ENCODE data around the gene DGCR6L. TPM values are rescaled to one million over a fixed set of nuclear protein-coding genes. Genes with fewer than 3 reads are reported as not detected.
"Not testable (repeated sequence)": the region's sequence is repeated elsewhere in the genome, so short reads cannot be mapped to it uniquely, and the experiment has no call there.

DGCR6L gene
- total RNA-seq, 1 donor from 2014 or later = 29.0 TPM

DNA sequence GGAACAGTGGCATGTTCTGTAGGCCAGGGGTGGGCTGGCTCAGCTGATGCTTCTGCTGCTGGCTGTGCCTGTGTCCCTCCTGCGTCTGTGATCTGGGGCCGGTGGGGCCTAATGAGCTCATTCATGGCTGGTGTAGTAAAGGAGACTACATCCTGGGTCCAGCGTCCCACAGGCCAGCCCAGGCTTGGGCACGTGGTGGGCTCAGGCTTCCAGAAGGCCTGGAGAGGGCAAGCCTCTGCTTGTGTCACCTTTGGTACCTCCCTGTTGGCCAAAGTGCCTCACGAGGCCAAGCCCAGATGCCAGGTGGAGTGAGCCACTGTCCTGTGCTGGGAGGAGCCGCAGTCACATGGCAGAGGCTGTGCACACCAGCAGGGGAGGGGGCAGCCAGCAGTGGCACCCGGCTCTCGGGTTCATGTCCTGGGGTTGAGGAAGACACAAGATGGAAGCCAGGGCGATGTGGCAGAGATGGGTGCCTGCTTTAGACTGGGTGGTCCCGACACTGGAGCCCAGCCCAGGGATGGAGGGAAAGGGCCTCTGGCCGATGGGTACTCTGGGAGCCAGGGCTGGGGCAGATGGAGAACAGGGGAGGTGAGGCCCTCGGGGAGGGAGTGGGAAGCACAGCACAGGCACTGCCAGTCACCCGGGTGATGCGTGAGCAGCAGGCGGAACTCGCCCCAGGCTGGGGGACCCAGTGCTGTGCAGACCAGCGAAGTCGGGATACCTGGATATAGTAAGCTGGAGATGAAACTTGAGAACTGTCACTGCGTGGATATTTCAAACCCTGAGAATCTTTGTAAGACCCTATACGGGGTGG lies 8.4 kb downstream of the DGCR6L start:
- H3K4me1 Mint-ChIP-seq (ENCODE audit: low read depth); H3K9me3 Mint-ChIP-seq; H3K36me3 Mint-ChIP-seq (ENCODE audit: low read depth); intact Hi-C loops (cut with micrococcal nuclease); H3K27ac Mint-ChIP-seq; DNase-seq (ENCODE audit: low spot score); H3K4me3 Mint-ChIP-seq (ENCODE audit: low read depth); H3K27me3 Mint-ChIP-seq (ENCODE audit: low read depth): not testable (repeated sequence)

DNA sequence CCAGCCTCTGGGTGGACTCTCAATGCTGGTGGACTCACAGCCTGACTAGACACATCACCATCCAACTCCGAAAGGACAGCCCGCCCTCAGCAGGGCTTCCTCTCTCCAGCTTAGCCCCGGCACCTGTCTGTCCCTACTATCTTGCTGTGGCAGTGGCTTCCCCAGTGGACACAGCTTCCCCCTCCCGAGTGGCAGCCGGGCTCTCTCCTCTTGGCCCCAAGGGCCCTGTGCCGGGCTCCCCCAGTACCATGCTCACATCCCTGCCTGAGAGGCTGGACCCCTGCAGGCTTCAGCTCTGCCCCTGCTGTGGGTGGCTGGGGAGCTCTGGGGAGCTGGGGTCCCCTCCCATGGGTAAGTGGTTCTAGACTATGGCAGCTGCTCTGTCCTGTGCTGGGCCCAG lies 9.1 kb downstream of the DGCR6L start:
- H3K4me1 Mint-ChIP-seq (ENCODE audit: low read depth); H3K27me3 Mint-ChIP-seq (ENCODE audit: low read depth); H3K9me3 Mint-ChIP-seq; H3K27ac Mint-ChIP-seq; DNase-seq (ENCODE audit: low spot score); intact Hi-C loops (cut with micrococcal nuclease); H3K36me3 Mint-ChIP-seq (ENCODE audit: low read depth); H3K4me3 Mint-ChIP-seq (ENCODE audit: low read depth): not testable (repeated sequence)

DNA sequence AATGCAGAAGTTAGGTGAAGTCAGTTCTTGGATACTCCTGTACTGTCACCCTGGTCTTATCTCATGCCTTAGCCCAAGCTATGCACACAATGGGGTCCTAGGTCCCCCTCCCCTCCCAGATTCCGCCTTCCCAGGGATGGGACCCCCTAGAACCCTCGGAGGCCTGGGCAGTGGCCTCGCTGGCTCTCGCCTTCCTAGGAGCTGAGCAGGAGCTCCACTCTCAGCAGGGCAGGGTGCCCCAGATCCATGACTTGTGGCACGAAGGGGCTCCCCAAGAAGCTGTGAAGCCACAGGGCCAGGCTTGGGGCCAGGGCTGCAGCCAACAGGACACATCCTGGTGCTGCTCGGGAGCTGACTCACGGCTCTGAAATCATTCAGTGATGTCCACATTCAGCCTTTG lies 9.7 kb downstream of the DGCR6L start:
- H3K4me3 Mint-ChIP-seq (ENCODE audit: low read depth); H3K27ac Mint-ChIP-seq; intact Hi-C loops (cut with micrococcal nuclease); H3K27me3 Mint-ChIP-seq (ENCODE audit: low read depth); DNase-seq (ENCODE audit: low spot score); H3K9me3 Mint-ChIP-seq; H3K36me3 Mint-ChIP-seq (ENCODE audit: low read depth); H3K4me1 Mint-ChIP-seq (ENCODE audit: low read depth): not testable (repeated sequence)

DNA sequence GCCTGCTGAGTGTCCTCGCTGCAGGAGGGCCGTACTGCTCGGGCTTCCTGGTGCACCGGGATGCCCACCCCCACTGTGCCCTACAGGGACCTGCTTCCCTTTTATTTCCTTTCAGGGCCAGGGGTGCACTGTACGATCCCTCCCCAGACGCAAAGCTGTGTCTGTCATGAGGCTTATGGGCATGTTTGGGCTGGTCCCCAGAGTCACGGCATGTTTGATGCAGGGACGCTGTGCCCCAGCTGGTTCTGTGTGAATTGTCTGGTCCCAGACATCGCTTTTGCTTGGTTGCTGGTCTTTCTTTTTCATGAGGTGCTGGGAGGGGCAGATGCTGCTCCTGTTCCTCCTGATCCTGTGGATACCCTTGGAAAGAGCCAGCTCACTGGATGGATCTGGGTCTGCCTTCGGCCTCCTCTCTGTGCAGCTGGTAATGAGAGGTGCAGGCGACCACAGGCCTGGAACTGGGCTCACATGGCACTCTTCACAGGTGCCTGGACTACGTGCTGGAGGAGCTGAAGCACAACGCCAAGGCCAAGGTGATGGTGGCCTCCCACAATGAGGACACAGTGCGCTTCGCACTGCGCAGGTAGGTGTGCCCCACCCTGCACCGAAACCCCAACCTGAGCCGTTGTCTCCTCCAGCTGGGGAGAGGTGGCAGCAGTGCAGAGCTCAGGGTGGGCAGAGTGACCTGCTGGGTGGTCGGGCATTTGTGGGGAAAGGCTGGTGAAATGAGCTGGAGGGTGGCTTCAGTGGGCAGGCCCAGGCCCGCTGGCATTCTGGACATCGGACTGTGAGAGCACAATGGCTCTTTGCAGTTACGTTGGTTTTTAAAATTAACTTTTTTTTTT lies 10.8 kb downstream of the DGCR6L start:
- H3K4me3 Mint-ChIP-seq (ENCODE audit: low read depth); H3K27ac Mint-ChIP-seq; intact Hi-C loops (cut with micrococcal nuclease); DNase-seq (ENCODE audit: low spot score); H3K27me3 Mint-ChIP-seq (ENCODE audit: low read depth); H3K36me3 Mint-ChIP-seq (ENCODE audit: low read depth); H3K9me3 Mint-ChIP-seq; H3K4me1 Mint-ChIP-seq (ENCODE audit: low read depth): not testable (repeated sequence)

DNA sequence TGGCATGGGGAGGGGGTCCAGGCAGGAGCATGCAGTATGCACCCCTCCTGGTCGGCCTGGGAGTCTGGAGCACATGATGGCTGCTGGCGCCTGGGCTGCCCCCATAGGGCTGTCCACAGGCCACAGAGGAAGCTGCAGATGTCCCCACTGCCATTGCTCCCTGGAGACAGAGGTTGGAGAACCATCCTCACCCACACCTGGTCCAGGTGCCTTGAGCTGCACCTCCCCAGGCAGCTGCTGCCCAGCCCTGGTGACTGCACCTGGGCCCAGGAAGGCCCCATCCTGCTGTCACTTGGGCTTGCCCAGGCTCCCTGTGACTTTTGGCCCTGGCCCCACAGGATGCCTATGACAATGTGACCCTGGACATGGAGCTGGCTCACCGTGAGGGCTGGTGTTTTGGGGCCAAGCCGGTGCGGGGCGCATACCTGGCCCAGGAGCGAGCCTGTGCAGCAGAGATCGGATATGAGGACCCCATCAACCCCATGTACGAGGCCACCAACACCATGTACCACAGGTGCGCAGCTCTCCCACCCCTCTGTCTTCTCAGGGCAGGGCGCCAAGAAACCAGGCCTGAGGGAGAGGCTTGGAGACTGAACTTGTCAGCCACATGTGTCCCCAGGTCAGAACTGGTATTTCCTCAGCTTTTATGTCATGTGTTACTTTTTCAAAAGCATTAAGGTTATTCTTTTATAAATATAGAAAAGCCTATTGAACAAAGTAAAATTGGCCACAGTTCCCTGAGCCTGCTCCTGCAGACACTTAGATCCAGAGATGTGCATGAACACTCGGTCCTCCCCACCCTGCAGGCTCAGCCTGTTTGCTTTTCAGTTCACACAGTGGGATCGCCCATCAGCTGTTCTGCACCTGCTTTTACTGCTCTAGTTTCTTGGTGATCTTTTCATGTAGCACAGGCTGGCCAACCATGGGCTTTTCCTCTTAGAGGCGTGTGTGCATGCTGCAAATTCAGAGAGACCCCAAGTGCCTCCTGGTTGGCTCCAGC lies 12.1 kb downstream of the DGCR6L start:
- H3K9me3 Mint-ChIP-seq; DNase-seq (ENCODE audit: low spot score); H3K4me1 Mint-ChIP-seq (ENCODE audit: low read depth); H3K36me3 Mint-ChIP-seq (ENCODE audit: low read depth); H3K27me3 Mint-ChIP-seq (ENCODE audit: low read depth); intact Hi-C loops (cut with micrococcal nuclease); H3K27ac Mint-ChIP-seq; H3K4me3 Mint-ChIP-seq (ENCODE audit: low read depth): not testable (repeated sequence)

DNA sequence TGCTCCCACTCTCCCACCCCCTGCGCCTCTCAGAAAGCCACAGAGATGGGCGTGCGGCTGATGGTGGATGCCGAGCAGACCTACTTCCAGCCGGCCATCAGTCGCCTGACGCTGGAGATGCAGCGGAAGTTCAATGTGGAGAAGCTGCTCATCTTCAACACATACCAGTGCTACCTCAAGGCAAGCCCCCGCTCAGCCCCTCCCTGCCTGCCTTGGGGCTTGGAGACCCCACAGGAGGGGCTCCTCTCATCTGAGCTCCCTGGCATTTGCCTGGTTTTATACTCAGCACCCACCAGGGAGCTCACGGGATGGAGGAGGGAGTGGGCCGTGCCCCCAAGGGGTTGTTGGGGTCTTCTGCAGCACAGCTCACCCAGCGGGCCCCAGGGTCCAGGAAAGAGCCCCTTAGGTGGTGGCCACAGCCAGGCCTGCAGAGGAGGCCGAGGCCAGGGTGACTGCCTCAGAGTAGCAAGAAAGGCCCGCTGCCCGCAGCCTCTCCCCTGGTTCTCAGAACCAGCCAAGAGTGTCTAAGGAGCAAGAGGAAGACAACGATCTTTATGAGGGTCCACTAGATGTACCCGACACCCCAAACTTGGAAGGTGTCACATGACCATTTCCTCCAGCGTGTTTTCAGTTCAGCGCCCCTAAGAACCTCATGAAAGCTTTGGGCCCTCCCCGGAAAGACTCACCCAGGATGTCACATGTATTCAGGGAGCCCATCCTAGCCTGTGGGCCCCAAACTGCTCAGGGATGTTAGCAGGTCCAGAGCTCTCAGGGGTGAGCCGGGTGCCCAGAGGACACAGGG lies 13.0 kb downstream of the DGCR6L start:
- H3K36me3 Mint-ChIP-seq (ENCODE audit: low read depth); H3K4me1 Mint-ChIP-seq (ENCODE audit: low read depth); DNase-seq (ENCODE audit: low spot score); H3K27ac Mint-ChIP-seq; intact Hi-C loops (cut with micrococcal nuclease); H3K4me3 Mint-ChIP-seq (ENCODE audit: low read depth); H3K27me3 Mint-ChIP-seq (ENCODE audit: low read depth); H3K9me3 Mint-ChIP-seq: not testable (repeated sequence)

DNA sequence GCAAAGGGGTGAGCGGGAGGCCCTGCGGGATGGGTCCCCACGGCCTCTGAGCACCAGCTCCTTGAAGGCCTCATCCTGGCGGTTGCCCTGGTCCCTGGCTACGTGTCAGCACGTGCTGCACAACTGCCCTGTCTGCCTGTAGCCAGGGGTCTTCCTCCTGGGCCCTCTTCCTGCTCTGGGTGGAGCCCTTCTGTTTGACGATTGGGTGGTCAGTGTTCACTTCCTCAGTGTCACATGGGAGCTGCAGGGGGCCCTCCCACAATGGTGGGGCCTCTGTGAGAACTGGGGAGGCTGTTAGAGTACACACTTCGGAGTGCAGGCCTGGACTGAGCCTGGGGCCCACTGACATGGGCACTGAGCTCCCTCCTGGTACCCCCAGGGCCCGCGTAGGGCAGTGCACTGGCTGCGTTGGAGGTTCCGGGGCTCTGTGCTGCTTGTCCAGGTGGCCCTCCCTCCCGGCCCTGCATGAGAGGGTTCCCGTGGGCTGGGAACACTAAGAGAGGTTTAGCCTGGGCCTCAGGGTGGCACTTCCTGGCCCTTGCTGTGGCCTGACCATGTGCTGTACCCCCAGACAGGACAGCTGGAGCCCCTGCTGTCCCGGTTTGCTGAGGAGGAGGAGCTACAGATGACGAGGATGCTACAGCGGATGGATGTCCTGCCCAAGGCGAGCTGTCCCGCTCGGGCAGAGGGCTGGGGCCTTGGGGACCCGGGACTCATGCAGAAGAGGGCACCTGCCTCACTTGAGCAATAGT lies 13.8 kb downstream of the DGCR6L start:
- no peak overlapping the region for H3K27ac Mint-ChIP-seq
- H3K4me1 Mint-ChIP-seq (ENCODE audit: low read depth) = peaks cover 2% of the 10 kb centered on the region
- no peaks in the 10 kb centered on the region for H3K9me3 Mint-ChIP-seq
- H3K36me3 Mint-ChIP-seq (ENCODE audit: low read depth) = no peaks in the 10 kb centered on the region
- intact Hi-C loops (cut with micrococcal nuclease) = no loop called here
- no peak overlapping the region for H3K4me3 Mint-ChIP-seq (ENCODE audit: low read depth)
- DNase-seq (ENCODE audit: low spot score) = no peak
- peaks cover 9% of the 10 kb centered on the region for H3K27me3 Mint-ChIP-seq (ENCODE audit: low read depth)

DNA sequence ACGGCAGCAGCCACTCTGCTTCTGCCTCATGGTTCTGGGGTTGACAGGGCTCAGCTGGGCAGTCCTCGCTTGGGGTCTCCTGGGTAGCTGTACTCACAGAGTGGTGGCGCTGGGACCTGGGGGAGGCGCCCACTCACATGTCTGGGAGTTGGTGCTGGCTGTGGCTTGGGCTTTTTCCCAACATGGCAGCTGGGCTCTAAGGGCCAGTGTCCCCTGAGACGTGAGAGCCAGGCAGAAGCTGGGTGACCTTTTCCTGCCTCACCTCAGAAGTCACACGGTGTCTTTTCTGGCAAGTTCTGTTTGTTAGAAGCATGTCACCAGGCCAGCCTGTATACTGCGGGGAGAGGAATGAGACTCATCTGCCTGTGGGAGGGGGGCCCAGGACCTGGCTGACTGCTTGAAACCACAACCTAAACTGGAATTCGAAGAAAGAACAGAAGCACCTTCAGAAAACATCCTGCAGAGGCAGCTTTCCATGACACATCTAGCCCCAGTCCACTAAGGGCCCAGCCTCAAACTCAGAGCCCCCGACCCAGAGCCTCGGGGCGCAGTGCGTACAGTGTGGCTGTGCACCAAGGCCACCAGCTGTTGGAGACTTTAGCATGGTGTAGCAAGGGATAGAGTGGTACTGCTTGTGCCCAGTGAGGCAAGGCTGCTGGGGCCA lies 14.5 kb downstream of the DGCR6L start:
- DNase-seq (ENCODE audit: low spot score); H3K4me3 Mint-ChIP-seq (ENCODE audit: low read depth); intact Hi-C loops (cut with micrococcal nuclease); H3K4me1 Mint-ChIP-seq (ENCODE audit: low read depth); H3K9me3 Mint-ChIP-seq; H3K36me3 Mint-ChIP-seq (ENCODE audit: low read depth); H3K27ac Mint-ChIP-seq: not testable (repeated sequence)
- peaks cover 16% of the 10 kb centered on the region for H3K27me3 Mint-ChIP-seq (ENCODE audit: low read depth)

DNA sequence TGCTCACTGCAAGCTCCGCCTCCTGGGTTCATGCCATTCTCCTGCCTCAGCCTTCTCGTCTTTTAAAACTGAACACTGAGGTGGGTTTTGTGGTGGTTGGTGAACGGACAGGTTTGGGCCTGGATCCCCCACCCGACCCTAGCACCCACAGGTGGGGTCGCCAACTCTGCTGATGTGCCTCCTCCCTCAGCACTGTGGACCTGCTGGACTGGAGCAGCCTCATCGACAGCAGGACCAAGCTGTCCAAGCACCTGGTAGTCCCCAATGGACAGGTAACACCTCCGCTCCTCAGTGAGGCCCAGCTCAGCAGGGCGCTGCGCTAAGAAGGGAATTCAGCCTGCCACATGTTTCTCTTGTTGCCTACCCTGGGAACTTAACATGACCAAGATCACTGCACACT lies 15.2 kb downstream of the DGCR6L start:
- no peak for DNase-seq (ENCODE audit: low spot score)
- no peaks in the 10 kb centered on the region for H3K36me3 Mint-ChIP-seq (ENCODE audit: low read depth)
- H3K4me1 Mint-ChIP-seq (ENCODE audit: low read depth) = peaks cover 2% of the 10 kb centered on the region
- peaks cover 16% of the 10 kb centered on the region for H3K27me3 Mint-ChIP-seq (ENCODE audit: low read depth)
- intact Hi-C loops (cut with micrococcal nuclease) = no loop called here
- H3K9me3 Mint-ChIP-seq = no peaks in the 10 kb centered on the region
- no peak overlapping the region for H3K27ac Mint-ChIP-seq
- no peak overlapping the region for H3K4me3 Mint-ChIP-seq (ENCODE audit: low read depth)

DNA sequence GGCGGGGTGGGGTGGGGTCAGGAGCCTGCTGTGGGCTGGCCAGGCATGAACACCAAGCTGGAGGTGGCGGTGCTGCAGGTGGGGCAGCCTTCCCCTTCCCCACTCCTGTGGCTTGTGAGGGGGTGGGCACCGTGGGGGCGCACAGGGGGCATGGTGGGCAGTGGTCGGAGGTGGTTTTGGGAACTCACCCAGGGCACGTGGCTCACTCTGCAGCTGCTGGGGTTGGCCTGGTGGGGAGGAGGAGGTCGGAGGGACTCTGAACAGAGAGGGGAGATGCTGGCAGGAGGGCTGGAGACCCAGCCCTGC lies 16.7 kb downstream of the DGCR6L start:
- H3K4me3 Mint-ChIP-seq (ENCODE audit: low read depth); DNase-seq (ENCODE audit: low spot score); H3K4me1 Mint-ChIP-seq (ENCODE audit: low read depth); H3K9me3 Mint-ChIP-seq; H3K36me3 Mint-ChIP-seq (ENCODE audit: low read depth); H3K27ac Mint-ChIP-seq; intact Hi-C loops (cut with micrococcal nuclease): not testable (repeated sequence)
- peaks cover 17% of the 10 kb centered on the region for H3K27me3 Mint-ChIP-seq (ENCODE audit: low read depth)

DNA sequence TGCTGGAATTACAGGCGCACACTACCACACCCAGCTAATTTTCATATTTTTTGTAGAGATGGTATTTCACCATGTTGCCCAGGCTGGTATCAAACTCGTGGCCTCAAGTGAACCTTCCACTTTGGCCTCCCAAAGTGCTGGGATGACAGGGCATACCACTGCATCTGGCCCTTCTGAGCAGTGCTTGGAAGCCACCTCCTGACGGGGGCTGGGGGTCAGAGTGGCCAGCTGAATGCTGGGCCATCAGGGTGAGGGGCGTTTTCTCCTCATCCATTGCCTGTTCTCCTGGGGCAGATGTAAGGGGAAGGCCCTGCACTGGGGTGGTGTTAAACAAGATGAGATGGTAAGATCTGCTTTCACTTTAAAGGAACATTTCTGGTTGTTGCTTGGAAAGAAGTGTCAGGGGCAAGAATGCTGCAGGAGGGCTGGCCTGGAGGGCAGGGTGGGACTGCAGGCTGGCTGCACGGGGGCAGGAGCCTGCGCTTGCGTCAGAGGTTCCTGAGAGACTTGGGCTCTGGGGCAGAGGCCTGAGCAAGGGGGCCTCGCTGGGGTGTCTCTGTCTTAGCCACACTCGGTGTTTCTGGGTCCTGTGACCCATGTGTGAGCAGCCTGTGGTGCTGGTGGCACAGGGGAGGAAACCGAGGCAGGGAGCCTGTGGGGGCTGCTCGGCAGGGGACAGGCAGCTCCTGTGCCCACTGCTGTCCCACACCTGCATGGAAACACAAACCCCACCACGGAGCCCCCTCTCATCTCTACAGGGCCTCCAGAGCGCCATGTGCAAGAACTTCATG lies 17.2 kb downstream of the DGCR6L start:
- H3K27me3 Mint-ChIP-seq (ENCODE audit: low read depth) = peaks cover 21% of the 10 kb centered on the region
- H3K4me1 Mint-ChIP-seq (ENCODE audit: low read depth) = peaks cover 2% of the 10 kb centered on the region
- H3K9me3 Mint-ChIP-seq = no peaks in the 10 kb centered on the region
- no peak overlapping the region for H3K27ac Mint-ChIP-seq
- H3K4me3 Mint-ChIP-seq (ENCODE audit: low read depth) = no peak overlapping the region
- H3K36me3 Mint-ChIP-seq (ENCODE audit: low read depth) = no peaks in the 10 kb centered on the region
- no peak for DNase-seq (ENCODE audit: low spot score)
- intact Hi-C loops (cut with micrococcal nuclease) = no loop called here
